ENCODE data around the gene ADPRHL1.

DNA sequence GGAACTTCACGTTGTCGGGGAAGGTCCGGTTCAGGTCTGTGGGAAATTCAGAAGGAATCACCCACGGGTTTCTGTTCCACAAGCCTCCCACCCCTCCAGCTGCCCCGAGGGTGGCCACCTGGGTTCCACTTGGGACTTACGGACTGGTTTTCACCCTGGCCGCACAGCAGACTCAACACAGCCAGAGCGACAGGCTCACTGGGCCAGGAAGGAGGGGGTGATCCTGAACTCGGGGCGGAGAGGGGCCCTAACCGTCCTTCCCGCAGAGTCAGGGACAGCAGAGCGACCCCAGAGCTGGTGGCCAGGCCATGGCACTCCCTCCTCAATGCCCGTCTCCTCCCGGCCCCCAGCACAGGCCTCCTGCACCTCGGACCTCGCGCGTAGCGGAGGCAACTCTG lies 102.4 kb downstream of the ADPRHL1 start:
- TF ChIP-seq, protein P1, sequence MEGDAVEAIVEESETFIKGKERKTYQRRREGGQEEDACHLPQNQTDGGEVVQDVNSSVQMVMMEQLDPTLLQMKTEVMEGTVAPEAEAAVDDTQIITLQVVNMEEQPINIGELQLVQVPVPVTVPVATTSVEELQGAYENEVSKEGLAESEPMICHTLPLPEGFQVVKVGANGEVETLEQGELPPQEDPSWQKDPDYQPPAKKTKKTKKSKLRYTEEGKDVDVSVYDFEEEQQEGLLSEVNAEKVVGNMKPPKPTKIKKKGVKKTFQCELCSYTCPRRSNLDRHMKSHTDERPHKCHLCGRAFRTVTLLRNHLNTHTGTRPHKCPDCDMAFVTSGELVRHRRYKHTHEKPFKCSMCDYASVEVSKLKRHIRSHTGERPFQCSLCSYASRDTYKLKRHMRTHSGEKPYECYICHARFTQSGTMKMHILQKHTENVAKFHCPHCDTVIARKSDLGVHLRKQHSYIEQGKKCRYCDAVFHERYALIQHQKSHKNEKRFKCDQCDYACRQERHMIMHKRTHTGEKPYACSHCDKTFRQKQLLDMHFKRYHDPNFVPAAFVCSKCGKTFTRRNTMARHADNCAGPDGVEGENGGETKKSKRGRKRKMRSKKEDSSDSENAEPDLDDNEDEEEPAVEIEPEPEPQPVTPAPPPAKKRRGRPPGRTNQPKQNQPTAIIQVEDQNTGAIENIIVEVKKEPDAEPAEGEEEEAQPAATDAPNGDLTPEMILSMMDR (IDR thresholded peaks at IDR 0.05): no peak
- TF ChIP-seq POLR2A (IDR thresholded peaks at IDR 0.05): no peak
